SK-N-SH treated with all-trans-retinoic acid at 6 μM for 48 hours (cell line): Measurements from ENCODE around the gene GLIS2.

ENCODE experiments used
- ATAC-seq: fragments of 200-7000 bp; cut with Tn5 transposase; 3 replicates; pipeline ENCODE4 v1.9.1; 2020; ENCODE audit warnings: mild to moderate bottlenecking, moderate library complexity
- ARNTL ChIP-seq: fragments of 450-650 bp; formaldehyde crosslinking; IDR thresholded peaks from 2 replicates; pipeline ENCODE4 v1.5.0; 2020; ENCODE audit warnings: low read depth, mild to moderate bottlenecking, moderate library complexity, borderline replicate concordance
- BACH2 ChIP-seq: fragments of 250-450 bp; sonication (Bioruptor Pico); IDR thresholded peaks from 2 replicates; pipeline ENCODE4 v1.9.0; 2021; ENCODE audit warnings: mild to moderate bottlenecking, borderline replicate concordance
- CREB5 ChIP-seq: fragments of 250-450 bp; sonication (Bioruptor Pico); IDR thresholded peaks from 2 replicates; pipeline ENCODE4 v1.5.1; 2020; ENCODE audit warnings: low read depth, mild to moderate bottlenecking, moderate library complexity
- CSDC2 ChIP-seq: fragments of 250-450 bp; sonication (Bioruptor Pico); IDR thresholded peaks from 2 replicates; pipeline ENCODE4 v1.5.0; 2020; ENCODE audit warnings: mild to moderate bottlenecking, moderate library complexity
- CSRNP3 ChIP-seq: fragments of 250-450 bp; sonication (Bioruptor Pico); IDR thresholded peaks from 2 replicates; pipeline ENCODE4 v1.5.1; 2021; ENCODE audit warnings: mild to moderate bottlenecking, moderate library complexity
- ESRRG ChIP-seq: fragments of 250-450 bp; sonication (Bioruptor Pico); IDR thresholded peaks from 2 replicates; pipeline ENCODE4 v1.6.1; 2021; ENCODE audit warnings: mild to moderate bottlenecking
- OSR1 ChIP-seq: fragments of 250-450 bp; sonication (Bioruptor Pico); IDR thresholded peaks from 2 replicates; pipeline ENCODE4 v1.8.0; 2022; ENCODE audit warnings: moderate library complexity, mild to moderate bottlenecking, inconsistent platforms
- PATZ1 ChIP-seq: fragments of 250-450 bp; sonication (Bioruptor Pico); IDR thresholded peaks from 2 replicates; pipeline ENCODE4 v1.8.0; 2020; ENCODE audit warnings: mild to moderate bottlenecking, moderate library complexity, borderline replicate concordance
- POU6F1 ChIP-seq: fragments of 250-450 bp; sonication (Bioruptor Pico); IDR thresholded peaks from 2 replicates; pipeline ENCODE4 v1.8.0; 2021; ENCODE audit warnings: low read depth, mild to moderate bottlenecking, moderate library complexity, borderline replicate concordance
- PPARA ChIP-seq: fragments of 250-450 bp; sonication (Bioruptor Pico); IDR thresholded peaks from 2 replicates; pipeline ENCODE4 v1.5.0; 2020; ENCODE audit warnings: mild to moderate bottlenecking, borderline replicate concordance
- RARB ChIP-seq: fragments of 250-450 bp; sonication (Bioruptor Pico); IDR thresholded peaks from 2 replicates; pipeline ENCODE4 v1.8.0; 2021; ENCODE audit warnings: mild to moderate bottlenecking, moderate library complexity
- SNAI2 ChIP-seq: fragments of 250-450 bp; sonication (Bioruptor Pico); IDR thresholded peaks from 2 replicates; pipeline ENCODE4 v1.5.0; 2020; ENCODE audit warnings: mild to moderate bottlenecking, moderate library complexity
- TSHZ2 ChIP-seq: fragments of 250-450 bp; sonication (Bioruptor Pico); IDR thresholded peaks from 2 replicates; pipeline ENCODE4 v1.5.0; 2020; ENCODE audit warnings: mild to moderate bottlenecking, moderate library complexity
- ZC3H10 ChIP-seq: fragments of 250-450 bp; sonication (Bioruptor Pico); IDR thresholded peaks from 2 replicates; pipeline ENCODE4 v1.5.1; 2021; ENCODE audit warnings: mild to moderate bottlenecking, moderate library complexity
- ZFP3 ChIP-seq: fragments of 250-450 bp; sonication (Bioruptor Pico); IDR thresholded peaks from 2 replicates; pipeline ENCODE4 v1.5.0; 2020; ENCODE audit warnings: mild to moderate bottlenecking, moderate library complexity
- ZFP30 ChIP-seq: fragments of 450-650 bp; formaldehyde crosslinking; IDR thresholded peaks from 2 replicates; pipeline ENCODE4 v1.5.0; 2022; ENCODE audit warnings: mild to moderate bottlenecking, moderate library complexity
- ZNF565 ChIP-seq: fragments of 450-650 bp; formaldehyde crosslinking; conservative IDR thresholded peaks from 2 replicates; pipeline ENCODE4 v1.5.0; 2020; ENCODE audit warnings: low read depth, mild to moderate bottlenecking, moderate library complexity
- ZNF8 ChIP-seq: fragments of 450-650 bp; formaldehyde crosslinking; IDR thresholded peaks from 2 replicates; pipeline ENCODE4 v1.5.0; 2020; ENCODE audit warnings: mild to moderate bottlenecking, moderate library complexity

Gene GLIS2

GRCh38 chr16:4318967-4319366 is 3.1 kb downstream of the GLIS2 start:
- no peak for ATAC-seq
- TF ChIP-seq ZC3H10 (CRISPR knock-in tag) (no peak), CREB5 (CRISPR knock-in tag) (no peak), ZNF8 (CRISPR knock-in tag) (no peak), RARB (no peak), CSDC2 (no peak), ARNTL (CRISPR knock-in tag) (no peak), SNAI2 (CRISPR knock-in tag) (no peak), ZNF565 (CRISPR knock-in tag) (no peak), CSRNP3 (no peak), TSHZ2 (CRISPR knock-in tag) (no peak), ESRRG (CRISPR knock-in tag) (no peak), PPARA (CRISPR knock-in tag) (no peak)

- ATAC-seq, result no peak
- TF ChIP-seq ZNF565 (CRISPR knock-in tag) (no peak), ARNTL (CRISPR knock-in tag) (no peak), ZNF8 (CRISPR knock-in tag) (no peak), ZFP3 (CRISPR knock-in tag) (no peak), CREB5 (CRISPR knock-in tag) (no peak), POU6F1 (CRISPR knock-in tag) (no peak)
Observed at GRCh38 chr16:4319454-4320421, 3.9 kb downstream of the GLIS2 start.

GRCh38 chr16:4320571-4321137 is 4.8 kb downstream of the GLIS2 start:
- ATAC-seq, result no peak
- no peak for TF ChIP-seq ZC3H10 (CRISPR knock-in tag)
- TF ChIP-seq ARNTL (CRISPR knock-in tag), result no peak
- TF ChIP-seq CSDC2, result no peak
- TF ChIP-seq SNAI2 (CRISPR knock-in tag), result no peak
- no peak for TF ChIP-seq BACH2 (CRISPR knock-in tag)
- no peak for TF ChIP-seq PATZ1 (CRISPR knock-in tag)
- TF ChIP-seq ESRRG (CRISPR knock-in tag), result no peak
- TF ChIP-seq POU6F1 (CRISPR knock-in tag), result no peak
- no peak for TF ChIP-seq PPARA (CRISPR knock-in tag)
- TF ChIP-seq CREB5 (CRISPR knock-in tag), result no peak
- TF ChIP-seq ZFP30 (CRISPR knock-in tag), result no peak
- TF ChIP-seq OSR1, result no peak
- TF ChIP-seq ZNF8 (CRISPR knock-in tag), result no peak
- TF ChIP-seq RARB, result no peak
- TF ChIP-seq ZNF565 (CRISPR knock-in tag), result no peak
